Measurements from ENCODE around the gene TENM3. TPM values are rescaled to one million over a fixed set of nuclear protein-coding genes. Genes with fewer than 3 reads are reported as not detected.

The TENM3 gene
- polyA plus RNA-seq, 4 donors: 15.2 to 18.5 (median 17.5) TPM

DNA sequence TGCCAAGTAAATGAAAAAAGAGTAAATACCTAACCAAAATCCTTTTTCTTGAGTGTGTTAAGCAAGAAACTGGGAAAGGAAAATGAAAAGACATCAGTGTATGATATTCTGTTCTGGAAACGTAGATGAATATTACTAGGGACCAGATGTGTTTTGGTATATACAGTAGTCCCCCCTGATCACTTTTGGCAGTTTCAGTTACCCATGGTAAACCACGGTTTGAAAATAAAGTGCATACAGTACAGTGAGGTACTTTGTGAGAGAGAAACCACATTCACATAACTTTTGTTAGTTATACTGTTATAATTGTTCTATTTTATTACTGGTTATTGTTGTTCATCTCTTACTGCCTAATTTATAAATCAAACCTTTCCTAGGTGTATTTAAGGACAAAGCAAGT, 250.9 kb downstream of the TENM3 start:
- DNase-seq (ENCODE audit: low read depth in 4 of 4, low spot score in 3 of 4): no peak

- DNase-seq (ENCODE audit: low read depth in 4 of 4, low spot score in 3 of 4): no peak
These were observed 251.8 kb downstream of the TENM3 start for GRCh38 chr4:182495031-182495430.

DNA sequence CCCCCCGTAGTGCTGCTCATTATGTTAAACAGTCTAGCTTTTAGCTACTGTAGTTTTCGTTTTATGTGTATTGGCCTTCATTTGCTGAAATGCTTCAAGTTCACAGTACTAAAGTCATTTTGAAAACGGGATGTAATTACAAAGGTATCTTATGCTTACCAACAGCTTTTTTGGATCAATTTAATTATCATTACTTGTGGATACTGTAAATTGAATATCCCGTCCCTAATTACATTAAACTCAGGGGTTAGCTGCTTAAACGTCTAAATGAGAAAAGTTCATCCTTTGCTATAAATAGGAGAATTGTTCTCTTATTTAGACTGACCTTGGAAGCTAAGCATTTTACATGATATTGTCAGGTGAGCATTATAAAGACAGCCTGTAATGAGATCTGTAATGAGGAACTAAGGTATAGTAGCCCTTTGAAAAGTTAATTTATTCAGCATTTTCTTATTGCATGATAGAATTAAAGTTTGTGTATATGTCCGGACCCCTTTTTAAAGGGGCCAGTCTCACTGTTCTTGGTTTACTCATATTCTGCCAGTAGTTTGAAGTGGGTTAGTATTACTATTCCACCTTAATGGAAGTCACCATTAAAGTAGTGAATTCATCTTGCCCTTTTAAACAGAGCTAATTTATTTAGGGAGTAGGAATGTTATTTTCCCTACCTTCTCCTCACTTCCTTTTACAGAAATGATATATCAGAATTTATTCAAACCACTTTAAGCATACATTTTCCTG, 252.6 kb downstream of the TENM3 start:
- DNase-seq (ENCODE audit: low read depth in 4 of 4, low spot score in 3 of 4): no peak

DNA sequence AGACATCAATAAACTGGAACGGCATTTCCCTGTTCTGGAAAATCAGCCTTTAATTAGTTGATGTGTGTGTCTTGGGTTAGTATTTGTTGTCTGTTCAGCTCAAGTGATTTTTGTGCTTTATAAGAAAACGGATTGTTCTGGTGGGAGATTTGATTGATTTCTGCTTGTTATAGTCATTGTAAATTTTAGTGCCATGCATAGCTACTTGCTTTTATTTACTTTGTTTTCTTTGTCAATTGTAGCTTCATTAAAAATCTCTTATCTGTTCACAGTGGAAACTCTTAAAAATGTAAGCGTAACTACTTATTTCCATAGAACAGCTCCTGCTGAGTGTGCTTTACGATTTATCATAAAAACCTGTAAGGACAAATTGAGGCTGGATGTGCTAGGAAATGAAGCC, 253.2 kb downstream of the TENM3 start:
- DNase-seq (ENCODE audit: low read depth in 4 of 4, low spot score in 3 of 4): no peak

DNA sequence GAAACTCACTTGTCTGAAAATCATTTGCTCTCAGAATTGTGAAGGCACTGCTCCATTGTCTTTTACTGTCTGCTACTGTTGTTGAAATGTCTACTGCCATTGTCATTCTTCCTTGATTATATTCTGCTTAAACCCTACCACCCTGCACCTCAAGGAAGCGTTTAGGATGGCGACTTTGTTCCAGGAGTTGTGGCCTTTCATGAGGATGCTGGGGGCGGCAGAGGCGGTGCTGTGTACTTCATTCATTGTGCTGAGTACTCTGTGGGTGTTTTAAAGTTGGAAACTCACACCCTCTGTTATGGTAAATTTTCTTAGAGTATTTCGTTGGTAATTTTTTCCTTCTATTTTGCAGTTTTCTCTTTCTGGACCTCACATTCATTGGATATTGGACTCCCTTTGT, 258.9 kb downstream of the TENM3 start:
- DNase-seq (ENCODE audit: low read depth in 4 of 4, low spot score in 3 of 4): no peak

GRCh38 chr4:182504463-182504862, 261.3 kb downstream of the TENM3 start:
- DNase-seq (ENCODE audit: low read depth in 4 of 4, low spot score in 3 of 4): no peak

GRCh38 chr4:182507805-182508204, 264.6 kb downstream of the TENM3 start:
- no peak for DNase-seq (ENCODE audit: low read depth in 4 of 4, low spot score in 3 of 4)

GRCh38 chr4:182510836-182511235, 267.6 kb downstream of the TENM3 start:
- DNase-seq (ENCODE audit: low read depth in 4 of 4, low spot score in 3 of 4): no peak

DNA sequence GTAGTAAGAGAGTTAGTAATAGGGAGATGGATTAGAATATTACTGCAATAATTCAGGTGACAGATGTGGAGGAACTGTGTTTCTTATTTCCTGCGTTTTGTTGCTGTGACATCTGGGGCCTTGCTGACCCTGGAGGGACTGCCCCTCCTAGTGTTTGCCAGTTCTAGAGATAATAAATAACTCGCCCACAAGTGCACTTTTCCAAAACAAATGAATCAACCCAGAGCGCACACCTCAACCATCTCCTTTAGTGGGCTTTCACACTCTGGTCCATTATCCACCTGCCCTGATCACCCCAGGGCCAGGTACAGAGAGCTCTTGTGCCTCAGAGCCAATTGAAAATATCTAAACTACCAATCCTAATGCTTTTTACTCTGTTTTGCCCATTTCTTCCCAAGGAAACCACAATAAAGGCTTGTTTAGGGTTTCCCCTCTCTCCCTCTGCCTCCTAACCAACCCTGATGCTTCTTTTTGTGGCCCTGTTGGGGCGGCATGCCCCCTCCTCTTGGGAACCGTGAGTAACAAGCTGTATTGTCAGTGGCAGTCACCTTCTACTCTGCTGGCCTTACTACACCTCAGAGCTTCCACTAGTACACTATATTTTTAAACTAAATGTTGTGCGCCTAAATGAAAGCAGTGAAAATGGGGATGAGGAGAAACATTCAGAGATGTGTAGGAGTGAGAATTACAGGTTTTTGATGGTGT, 270.5 kb downstream of the TENM3 start:
- no peak for DNase-seq (ENCODE audit: low read depth in 4 of 4, low spot score in 3 of 4)

DNA sequence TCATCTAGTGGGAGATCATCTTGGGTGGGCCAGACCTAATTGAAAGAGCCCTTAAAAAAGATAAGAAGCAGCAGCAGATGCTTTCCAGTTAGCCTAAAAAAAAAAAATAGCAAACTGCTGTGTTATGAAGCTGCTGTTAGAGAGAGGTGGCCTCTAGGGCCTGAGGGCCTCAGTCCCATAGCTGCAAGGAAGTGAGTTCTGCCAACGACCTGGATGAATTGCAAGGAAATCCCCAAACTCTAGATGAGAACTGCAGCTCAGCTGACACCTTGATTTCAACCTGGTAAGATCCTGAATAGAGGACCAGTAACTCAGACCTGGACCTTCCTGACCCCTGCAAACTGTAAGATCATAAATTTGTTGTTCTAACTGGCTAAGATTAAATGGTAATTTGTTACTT, 275.2 kb downstream of the TENM3 start:
- no peak for DNase-seq (ENCODE audit: low read depth in 4 of 4, low spot score in 3 of 4)

DNA sequence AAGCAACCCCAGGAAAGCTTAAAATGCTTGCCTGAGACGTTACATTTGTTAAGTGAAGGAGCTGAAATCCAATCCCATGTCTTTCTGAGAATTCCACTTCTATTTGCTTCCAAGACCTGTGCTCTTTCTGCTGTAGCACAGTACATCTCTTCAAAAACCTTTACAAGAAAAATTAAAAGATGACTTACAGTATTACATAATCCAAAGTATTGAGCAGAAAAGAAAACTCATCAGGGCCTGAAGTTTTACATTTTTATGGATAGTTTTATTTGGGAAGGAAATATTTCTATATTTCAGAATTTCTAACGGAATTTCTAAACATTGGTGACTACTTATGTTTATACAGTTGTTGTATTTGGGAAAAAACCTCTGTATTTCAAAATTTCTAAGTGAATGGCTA, 276.3 kb downstream of the TENM3 start:
- no peak for DNase-seq (ENCODE audit: low read depth in 4 of 4, low spot score in 3 of 4)

DNA sequence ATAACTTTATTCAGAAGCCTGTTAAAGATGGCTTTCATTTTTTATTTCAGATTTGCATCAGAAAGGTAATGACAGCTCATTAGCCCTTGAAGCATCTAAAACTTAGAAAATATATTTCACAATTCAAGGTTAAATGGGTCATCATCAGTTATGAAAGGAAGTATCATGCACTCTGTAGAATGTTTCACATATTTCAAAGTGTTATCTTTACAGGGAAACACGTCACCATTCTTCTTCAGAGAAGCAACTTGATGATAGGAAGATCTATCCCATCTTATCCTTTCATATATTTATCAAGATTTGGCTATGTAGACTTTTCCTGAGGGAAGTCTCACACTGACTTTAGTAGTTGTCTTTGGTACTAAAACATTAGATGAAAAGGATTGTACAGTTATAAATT, 277.8 kb downstream of the TENM3 start:
- DNase-seq (ENCODE audit: low read depth in 4 of 4, low spot score in 3 of 4): no peak

DNA sequence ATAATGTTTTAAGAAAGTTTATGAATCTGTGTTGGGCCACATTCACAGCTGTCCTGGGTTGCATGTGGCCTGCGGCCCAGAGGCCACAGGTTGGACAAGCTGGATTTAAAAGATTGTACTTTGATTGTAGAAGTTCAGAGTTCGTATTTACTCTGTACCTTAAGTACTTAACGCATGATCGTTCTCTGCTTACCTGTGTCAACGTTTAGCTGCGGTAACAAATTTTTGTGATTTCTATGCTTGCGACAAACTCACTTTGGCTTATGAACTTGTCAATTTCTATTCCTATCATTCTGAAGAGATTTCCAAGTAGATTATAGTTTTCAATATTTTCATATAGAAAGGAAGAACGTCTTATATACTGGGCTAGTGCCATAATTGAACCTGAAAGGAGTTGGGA, 285.6 kb downstream of the TENM3 start:
- DNase-seq (ENCODE audit: low read depth in 4 of 4, low spot score in 3 of 4): no peak

GRCh38 chr4:182530451-182530850, 287.2 kb downstream of the TENM3 start:
- DNase-seq (ENCODE audit: low read depth in 4 of 4, low spot score in 3 of 4): no peak

DNA sequence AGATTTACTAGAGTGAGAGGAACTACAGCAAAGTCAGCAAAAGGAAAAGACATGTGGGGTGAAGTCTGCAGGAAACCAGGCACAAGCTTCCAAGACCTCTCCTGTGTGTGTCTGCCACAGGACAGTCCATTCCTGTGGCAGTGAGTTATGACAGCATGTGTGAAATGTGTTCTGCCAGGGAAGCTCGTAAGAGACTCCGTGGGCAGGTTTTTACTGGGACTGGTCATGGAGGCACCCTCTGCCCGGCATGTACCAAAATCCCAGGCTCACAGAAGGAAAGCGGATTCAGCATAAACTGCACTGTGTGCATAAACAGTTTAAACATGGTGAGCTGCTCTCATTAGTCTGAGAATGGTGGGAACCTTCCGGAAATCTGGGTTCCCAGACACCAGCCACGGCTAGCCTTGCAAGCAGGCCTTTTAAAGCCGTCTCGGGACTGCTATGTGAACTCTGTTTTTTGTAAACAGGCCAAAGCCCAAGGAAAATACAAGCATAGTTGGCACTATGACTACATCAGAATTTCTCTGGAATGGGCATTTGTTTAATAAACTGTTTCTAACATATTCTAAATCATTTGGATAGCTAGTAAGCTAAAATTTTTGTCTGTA, 288.5 kb downstream of the TENM3 start:
- DNase-seq (ENCODE audit: low read depth in 4 of 4, low spot score in 3 of 4): no peak

DNA sequence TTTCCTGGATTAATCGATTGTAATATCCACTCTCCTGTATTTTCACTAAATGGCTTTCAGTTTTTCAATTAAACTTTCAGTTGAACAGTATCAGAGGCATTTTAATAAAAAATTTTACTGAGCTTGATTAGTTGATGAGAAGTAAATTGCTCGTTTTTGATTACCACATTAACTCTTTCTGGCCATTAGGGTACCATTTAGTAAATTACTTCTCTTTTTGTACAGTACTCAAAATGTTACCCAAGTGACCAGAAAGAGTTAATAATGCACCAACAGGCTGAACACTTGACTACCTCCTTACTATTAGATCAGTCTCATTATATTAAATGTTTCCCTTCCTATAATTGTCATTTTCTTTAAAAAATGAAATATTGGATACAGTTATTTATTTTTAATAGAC, 289.2 kb downstream of the TENM3 start:
- no peak for DNase-seq (ENCODE audit: low read depth in 4 of 4, low spot score in 3 of 4)

GRCh38 chr4:182533964-182534363, 290.8 kb downstream of the TENM3 start:
- DNase-seq (ENCODE audit: low read depth in 4 of 4, low spot score in 3 of 4): no peak

GRCh38 chr4:182536221-182536811, 293.1 kb downstream of the TENM3 start:
- DNase-seq (ENCODE audit: low read depth in 4 of 4, low spot score in 3 of 4): no peak

GRCh38 chr4:182537031-182537795, 294.0 kb downstream of the TENM3 start:
- DNase-seq (ENCODE audit: low read depth in 4 of 4, low spot score in 3 of 4): no peak

DNA sequence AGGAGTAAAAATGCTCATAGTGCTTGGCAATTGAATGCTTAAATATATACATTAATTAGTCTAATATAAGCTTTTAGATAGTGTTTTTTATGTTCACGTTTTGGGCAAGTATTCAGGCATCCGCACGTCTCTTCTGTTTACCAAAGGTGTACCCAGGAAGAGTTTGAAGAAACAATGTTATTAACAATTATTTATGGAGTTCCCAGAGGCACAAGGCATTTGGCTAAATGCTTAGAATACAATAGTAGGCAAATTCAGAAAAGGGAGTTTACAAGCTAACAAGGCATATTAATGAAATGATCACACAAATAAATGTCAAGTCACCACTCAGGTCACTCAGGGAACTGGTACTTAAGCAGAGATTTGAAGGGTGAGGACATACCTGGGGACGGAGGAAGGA, 294.8 kb downstream of the TENM3 start:
- DNase-seq (ENCODE audit: low read depth in 4 of 4, low spot score in 3 of 4): no peak

DNA sequence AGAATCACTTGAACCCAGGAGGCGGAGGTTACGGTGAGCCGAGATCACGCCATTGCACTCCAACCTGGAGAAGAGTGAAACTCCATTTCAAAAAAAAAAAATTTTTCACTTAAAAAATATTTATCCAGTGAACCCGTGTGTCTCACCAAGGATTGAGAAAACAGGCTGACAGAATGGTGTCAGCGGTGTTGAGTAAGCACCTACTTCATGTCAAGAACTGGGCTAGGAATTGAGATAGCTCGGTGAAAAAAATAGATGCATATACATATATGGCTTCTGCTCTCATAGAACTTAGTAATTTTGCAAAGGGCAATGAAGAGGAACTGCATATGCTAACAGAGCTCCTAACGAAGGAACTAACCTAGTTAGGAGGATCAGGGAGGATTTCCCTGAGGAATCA, 297.3 kb downstream of the TENM3 start:
- no peak for DNase-seq (ENCODE audit: low read depth in 4 of 4, low spot score in 3 of 4)
